T-helper 2 cell (primary cell): ENCODE results near the gene GUCD1.

ENCODE experiments used
- DNase-seq, 5 experiments: peaks; one replicate each; pipeline versions ENCODE4 v3.0.0 to v3.0.0-alpha.2; 2012 to 2022

The GUCD1 gene

DNA sequence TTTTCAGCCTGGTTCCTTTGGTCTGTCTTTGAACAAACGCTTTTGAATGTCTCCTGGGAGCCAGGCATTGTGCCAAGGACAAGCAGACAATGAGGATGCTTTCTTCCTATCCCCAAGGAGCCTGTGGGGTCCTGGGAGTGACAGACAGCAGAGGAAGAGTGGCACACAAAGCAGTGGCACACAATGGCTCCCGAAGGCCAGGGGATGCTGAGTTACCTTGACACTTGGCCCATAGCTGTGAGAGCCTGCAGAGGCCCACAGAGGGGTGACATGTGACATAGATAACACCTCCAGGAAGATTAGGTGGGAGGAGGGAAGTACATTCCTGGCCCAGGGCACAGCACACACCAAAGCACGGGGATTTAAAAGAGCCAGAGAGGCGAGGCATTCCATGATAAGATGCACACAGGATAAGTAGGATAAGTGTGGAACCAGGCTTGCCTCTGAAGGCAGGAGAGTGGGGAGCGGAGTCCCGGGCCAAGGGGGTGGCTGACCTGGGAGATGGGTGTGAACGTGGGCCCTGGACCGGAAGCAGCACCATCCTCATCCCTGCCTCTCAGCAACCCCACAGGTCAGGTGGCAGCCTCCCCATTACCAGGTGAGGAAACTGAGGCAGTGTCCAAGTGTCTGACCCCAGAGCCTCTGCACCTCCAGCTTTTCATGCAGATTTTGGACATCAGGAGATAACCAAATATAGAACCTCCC, 53.5 kb downstream of the GUCD1 start:
- DNase-seq = no peak

DNA sequence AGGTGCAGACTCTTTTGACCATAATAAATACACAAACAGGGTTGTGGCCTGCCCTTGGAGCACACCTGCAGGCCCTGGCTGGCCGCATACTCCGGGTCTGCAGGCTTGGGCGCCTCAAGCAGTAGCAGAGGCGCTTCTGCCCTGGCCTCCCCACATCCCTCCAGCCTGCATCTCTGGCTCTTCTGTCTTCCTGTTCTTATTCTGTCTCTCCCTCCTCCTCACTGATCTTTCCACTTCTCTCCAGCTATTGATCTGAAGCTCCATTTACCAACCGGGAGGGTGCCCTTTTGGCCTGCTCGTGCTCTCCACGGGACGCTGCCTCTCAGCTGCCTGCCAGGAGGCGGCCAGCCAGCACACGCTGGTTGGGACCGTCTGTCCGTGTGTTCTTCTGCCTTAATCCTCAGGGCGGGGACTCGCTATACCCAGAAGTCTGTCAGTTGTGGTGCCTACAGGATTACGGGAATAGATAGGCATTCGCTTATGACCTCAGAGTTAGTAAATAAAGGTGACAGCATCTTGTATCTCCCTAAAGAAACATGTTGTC, 54.6 kb downstream of the GUCD1 start:
- no peak for DNase-seq

DNA sequence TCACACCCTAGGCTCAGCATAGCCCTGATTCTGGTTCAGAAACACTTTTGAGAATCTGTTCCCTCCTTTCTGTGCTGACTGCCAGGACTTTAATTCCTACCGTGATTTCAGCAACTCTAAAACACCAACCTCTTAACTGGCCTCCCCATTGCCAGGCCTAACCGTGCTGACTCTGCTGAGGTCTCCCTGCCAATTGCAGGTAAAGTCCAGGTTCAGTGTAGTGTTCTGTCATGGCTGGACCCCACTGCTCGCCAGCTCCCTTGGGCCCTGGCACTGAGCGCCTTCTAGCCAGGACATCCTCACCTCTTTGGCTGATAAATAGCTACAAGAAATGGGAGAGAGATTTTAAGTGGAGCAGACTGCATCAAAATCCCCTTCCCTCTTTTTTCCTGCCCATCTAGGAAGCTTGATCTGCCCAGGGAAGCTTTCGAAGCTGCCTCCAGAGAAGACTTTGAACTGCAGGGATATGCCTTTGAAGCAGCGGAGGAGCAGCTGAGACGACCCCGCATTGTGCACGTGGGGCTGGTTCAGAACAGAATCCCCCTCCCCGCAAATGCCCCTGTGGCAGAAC, 55.1 kb downstream of the GUCD1 start:
- DNase-seq = no peak

DNA sequence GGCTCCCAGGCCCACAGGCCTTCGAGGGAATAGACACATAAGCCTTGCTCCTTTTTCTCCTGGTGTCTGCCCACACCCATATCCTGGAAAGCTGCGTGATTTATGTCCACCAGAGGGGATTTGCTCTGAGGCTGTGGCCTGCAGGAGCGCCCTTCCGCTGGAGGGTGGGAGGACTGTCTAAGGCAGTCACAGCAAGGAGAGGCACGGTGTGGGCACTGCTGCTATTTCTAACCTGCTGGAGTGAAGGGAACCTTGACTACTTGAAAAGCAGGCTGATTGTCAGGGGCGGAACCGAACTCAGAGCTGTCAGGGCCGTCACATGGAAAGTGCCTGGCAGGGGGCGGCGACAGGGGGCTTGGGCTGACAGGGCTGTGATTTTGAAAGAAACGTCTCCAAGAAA, 56.1 kb downstream of the GUCD1 start:
- DNase-seq = no peak

DNA sequence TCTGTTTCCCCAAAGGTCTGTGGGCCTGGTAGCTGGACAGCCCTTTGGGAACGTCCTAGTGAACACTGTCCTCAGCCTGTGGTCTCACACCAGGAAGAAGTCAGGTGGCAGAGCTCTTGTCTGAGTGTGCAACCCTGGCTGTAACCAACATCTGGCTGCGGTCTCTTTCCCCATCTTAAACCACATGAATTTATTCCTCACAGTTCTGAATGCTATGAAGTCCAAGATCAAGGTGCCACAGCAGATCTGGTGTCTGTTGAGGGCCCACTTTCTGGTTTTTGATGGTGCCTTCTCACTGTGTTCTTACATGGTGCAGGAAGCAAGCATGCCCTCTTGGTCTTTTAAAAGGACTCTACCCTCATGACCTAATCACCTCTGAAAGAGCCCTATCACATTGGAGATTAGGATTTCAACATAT, 57.1 kb downstream of the GUCD1 start:
- peak in 1 of 5 experiments; percentile 18 for DNase-seq

DNA sequence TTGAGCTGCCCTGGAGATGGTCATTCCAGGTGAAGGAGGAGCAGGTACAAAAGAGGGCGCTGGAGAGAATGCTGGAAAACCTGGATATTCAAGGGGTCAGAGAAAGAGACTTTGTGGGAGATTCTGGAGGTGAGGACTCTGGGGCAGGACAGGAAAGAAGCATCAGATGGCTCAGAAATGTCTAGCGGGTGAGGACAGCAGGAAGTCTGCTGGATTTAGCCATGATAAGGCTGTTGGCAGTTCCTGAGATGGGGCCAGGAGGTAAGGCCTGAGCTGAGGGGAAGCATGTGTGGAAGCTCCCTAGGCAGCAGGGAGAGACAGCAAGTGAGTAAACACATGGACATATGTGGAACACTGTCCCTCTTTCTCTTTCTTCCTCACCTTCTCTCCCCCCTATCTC, 58.3 kb downstream of the GUCD1 start:
- DNase-seq = no peak

DNA sequence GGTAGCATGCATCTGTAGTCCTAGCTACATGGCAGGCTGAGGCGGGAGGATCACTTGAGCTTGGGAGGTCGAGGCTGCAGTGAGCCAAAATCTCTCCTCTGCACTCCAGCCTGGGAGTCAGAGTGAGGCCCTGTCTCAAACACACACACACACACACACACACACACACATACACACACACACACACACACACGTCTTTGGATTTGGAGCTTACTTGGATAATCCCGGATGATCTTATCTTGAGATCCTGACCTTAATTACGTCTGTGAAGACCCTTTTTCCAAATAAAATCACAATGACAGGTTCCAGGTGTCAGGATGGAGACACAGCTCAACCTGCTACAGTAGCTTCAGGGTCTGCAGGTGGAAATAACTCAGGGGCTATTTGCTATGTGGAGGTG, 58.7 kb downstream of the GUCD1 start:
- DNase-seq = no peak

DNA sequence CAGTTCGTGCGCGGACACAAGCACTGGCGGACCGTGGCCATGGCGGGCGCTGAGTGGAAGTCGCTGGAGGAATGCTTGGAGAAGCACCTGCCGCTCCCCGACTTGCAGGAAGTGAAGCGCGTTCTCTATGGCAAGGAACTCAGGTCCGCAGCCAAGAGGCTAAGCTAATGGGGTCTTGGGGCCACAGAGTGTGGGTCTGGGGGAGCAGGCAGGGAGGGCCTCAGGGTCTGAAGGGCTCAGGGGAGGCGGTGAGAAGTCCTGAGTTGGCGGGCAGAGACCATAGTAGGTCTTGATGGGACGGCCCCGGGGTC, 59.6 kb downstream of the GUCD1 start:
- no peak for DNase-seq

DNA sequence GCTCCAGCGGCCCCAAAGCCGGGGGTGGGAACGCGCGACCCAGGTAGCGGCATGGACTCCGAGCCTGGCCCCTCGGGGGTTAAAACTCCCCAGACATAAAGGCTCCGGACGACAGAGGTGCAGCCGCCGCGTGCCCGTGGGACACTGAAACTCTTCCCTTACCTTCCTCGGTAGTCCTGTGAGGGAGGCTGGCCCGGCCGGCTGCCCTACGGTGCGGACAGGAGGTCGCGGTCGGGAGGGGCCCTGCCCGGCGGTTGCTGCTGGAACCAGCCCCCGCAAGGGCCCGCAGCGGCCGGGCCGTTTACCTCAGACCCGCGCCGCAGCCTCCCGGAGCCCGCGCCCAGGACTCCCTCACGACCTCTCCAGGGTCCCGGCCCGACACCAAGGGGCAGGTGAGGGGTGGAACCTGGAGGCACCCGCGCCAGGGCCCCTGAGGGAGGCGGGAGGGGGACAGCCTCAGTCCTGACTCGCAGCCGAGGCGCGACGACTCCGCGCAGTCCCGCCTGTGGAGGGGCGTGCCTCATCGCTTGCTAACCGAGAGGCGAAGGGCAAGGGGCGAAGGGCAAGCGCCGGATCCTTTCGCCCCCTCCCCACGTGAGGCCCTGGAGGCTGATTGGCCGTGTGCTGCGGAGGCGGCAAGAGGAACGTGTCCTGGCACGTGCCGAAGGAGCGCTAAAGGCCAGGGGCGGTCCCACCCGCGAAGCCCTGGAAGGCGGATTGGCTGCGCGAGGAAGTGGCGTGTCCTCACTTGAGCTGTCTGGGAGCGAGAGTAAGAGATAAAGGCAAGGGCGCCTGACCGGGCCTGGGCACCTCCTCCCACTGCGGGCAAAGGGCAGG, 60.2 kb downstream of the GUCD1 start, which contains the start of gene UPB1:
TSS of gene UPB1 (plus strand) at position 805 of the 837 bp plus-strand sequence. CDS start 72 bp downstream, outside the sequence.
- DNase-seq = no peak

DNA sequence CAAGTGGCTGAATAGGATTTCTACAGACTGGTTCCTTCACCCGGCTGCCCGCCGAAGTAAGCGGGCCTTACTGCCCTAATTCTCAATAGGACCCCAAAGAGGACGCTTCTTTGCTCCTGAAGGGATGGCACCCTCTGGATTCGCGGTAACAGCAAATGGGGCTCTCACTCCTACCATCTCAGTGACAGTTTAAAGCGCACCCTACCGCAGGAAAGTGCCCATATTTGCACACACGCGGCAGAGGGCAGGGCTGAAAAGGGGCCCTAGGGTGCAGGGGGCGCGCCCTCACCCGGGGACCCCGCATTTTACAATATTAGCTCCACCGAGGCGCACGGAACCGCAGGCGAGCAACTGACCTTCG, 60.8 kb downstream of the GUCD1 start:
- no peak for DNase-seq

DNA sequence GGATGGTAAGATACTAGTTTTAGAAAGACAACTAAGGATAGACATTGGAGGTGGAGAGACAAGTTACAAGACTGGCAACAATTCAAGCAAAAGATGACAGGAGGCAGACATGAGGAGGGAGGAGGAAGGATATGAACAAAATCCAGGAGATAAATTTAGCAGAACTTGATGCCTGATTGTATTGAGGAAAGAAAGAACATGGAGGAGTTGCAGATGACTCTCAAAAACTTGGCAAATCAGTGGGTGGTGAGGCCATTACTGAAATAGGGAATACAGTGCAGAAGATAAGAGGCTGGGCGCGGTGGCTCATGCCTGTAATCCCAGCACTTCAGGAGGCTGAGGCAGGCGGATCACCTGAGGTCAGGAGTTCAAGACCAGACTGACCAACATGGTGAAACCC, 62.5 kb downstream of the GUCD1 start:
- DNase-seq = no peak
